Fibroblast of lung (primary cell): ENCODE measurements around the gene CSTF2T. TPM values are rescaled to one million over a fixed set of nuclear protein-coding genes. Genes with fewer than 3 reads are reported as not detected.

Source experiments
- DNase-seq, 2 donors: peaks; one replicate each; pipeline versions ENCODE4 v3.0.0 to v3.0.0-alpha.2; 2010; ENCODE audit warnings: low read depth in 2 of 2
- H2AFZ ChIP-seq: 2 replicates; pipeline ENCODE4 v1.5.1; 2012; ENCODE audit warnings: low read length, control low read depth, inconsistent platforms
- H3K27ac ChIP-seq: 2 replicates; pipeline ENCODE4 v1.5.1; 2011; ENCODE audit warnings: low read length, control low read depth; ENCODE audit not compliant: insufficient read depth
- H3K27me3 ChIP-seq: 2 replicates; pipeline ENCODE4 v1.5.1; 2011; ENCODE audit warnings: mild to moderate bottlenecking, low read length; ENCODE audit not compliant: control insufficient read depth, insufficient read depth
- H3K36me3 ChIP-seq: 2 replicates; pipeline ENCODE4 v1.5.1; 2011; ENCODE audit warnings: low read length; ENCODE audit not compliant: control insufficient read depth, insufficient read depth
- H3K4me1 ChIP-seq: 2 replicates; pipeline ENCODE4 v1.5.1; 2011; ENCODE audit warnings: low read length; ENCODE audit not compliant: control insufficient read depth, insufficient read depth; ENCODE audit errors: extremely low read depth
- H3K4me2 ChIP-seq: 2 replicates; pipeline ENCODE4 v1.5.1; 2011; ENCODE audit warnings: low read length, control low read depth; ENCODE audit not compliant: insufficient read depth; ENCODE audit errors: extremely low read depth
- H3K4me3 ChIP-seq, 4 experiments: fragments of 200-600 bp in 1 of 4; sonication (generic) in 1 of 4; replicated peaks in 1 of 4; 2 replicates each; pipeline ENCODE4 v1.5.1; 2011 to 2016; ENCODE audit warnings: low read length in 4 of 4, low read depth in 3 of 4, mild to moderate bottlenecking in 3 of 4, control low read depth in 2 of 4, inconsistent platforms in 1 of 4, mixed read lengths in 1 of 4; ENCODE audit not compliant: insufficient read depth in 1 of 4; ENCODE audit errors: control extremely low read depth in 1 of 4
- H3K79me2 ChIP-seq: 2 replicates; pipeline ENCODE4 v1.5.1; 2012; ENCODE audit warnings: mild to moderate bottlenecking, low read length, inconsistent platforms; ENCODE audit not compliant: control insufficient read depth, insufficient read depth
- H3K9ac ChIP-seq: 2 replicates; pipeline ENCODE4 v1.5.1; 2011; ENCODE audit warnings: mild to moderate bottlenecking, low read length, control low read depth; ENCODE audit not compliant: insufficient read depth
- H3K9me3 ChIP-seq: 2 replicates; pipeline ENCODE4 v1.5.1; 2012; ENCODE audit warnings: low read depth, low read length; ENCODE audit not compliant: control insufficient read depth, insufficient read depth
- H4K20me1 ChIP-seq: 2 replicates; pipeline ENCODE4 v1.5.1; 2011; ENCODE audit warnings: low read length; ENCODE audit not compliant: control insufficient read depth, insufficient read depth; ENCODE audit errors: extremely low read depth
- CTCF ChIP-seq, 2 donors: IDR thresholded peaks in 1 of 2; conservative IDR thresholded peaks in 1 of 2; 1 replicate in 1 of 2; 2 replicates in 1 of 2; pipeline ENCODE4 v1.5.1; 2011 to 2012; ENCODE audit warnings: low read length in 2 of 2, control low read depth in 1 of 2, inconsistent platforms in 1 of 2, low read depth in 1 of 2, mild to moderate bottlenecking in 1 of 2
- EZH2 ChIP-seq: IDR thresholded peaks from 2 replicates; pipeline ENCODE4 v1.5.1; 2012; ENCODE audit warnings: low read length, control low read depth, mild to moderate bottlenecking; ENCODE audit errors: missing control alignments
- polyA plus RNA-seq, 2 donors: library from polyadenylated mRNA; depleted of rRNA in 1 of 2; stranded (reverse) in 1 of 2; unstranded in 1 of 2; fragments of >200 nt; gene quantifications; 2 replicates each; pipeline ENCODE4 v1.2.1, GENCODE V29; 2011 to 2012; ENCODE audit warnings: missing spikeins in 1 of 2
- total RNA-seq: library from RNA; depleted of rRNA; stranded (reverse); fragments of >200 nt; gene quantifications from 2 replicates; pipeline ENCODE4 v1.2.1, GENCODE V29; 2014

CSTF2T gene
- total and polyA plus RNA-seq, 2 donors (not counting 1 experiment from before 2014, with no cell fraction given), result 5.9 to 14.9 TPM

- no peaks in the 10 kb centered on the region for H3K79me2 ChIP-seq
These were observed 12.1 kb downstream of the CSTF2T start for GRCh38 chr10:51687296-51687695.

GRCh38 chr10:51685768-51686167 lies 13.6 kb downstream of the CSTF2T start:
- no peaks in the 10 kb centered on the region for H3K79me2 ChIP-seq
- H4K20me1 ChIP-seq, result no peaks in the 10 kb centered on the region
- H3K9ac ChIP-seq, result no peak overlapping the region
- no peak overlapping the region for H3K4me3 ChIP-seq
- H3K36me3 ChIP-seq, result no peaks in the 10 kb centered on the region
- no peaks in the 10 kb centered on the region for H3K9me3 ChIP-seq
- no peaks in the 10 kb centered on the region for H3K27me3 ChIP-seq
- H2AFZ ChIP-seq, result no peak overlapping the region
- H3K4me2 ChIP-seq, result no peak overlapping the region
- DNase-seq, result peak in 1 of 2 donors; percentile 39
- no peaks in the 10 kb centered on the region for H3K4me1 ChIP-seq
- TF ChIP-seq CTCF (conservative IDR thresholded peaks at IDR 0.05 in 1 of 2, IDR thresholded peaks at IDR 0.05 in 1 of 2; ENCODE audit: low read depth in 1 of 2, low read length in 2 of 2) (no peak), EZH2 (no peak)
- no peak overlapping the region for H3K27ac ChIP-seq

More at GRCh38 chr10:51687296-51687695, 12.1 kb downstream of the CSTF2T start:
- Histone ChIP-seq H4K20me1 (no peaks in the 10 kb centered on the region), H3K4me2 (no peak overlapping the region), H3K4me1 (no peaks in the 10 kb centered on the region), H3K27ac (no peak overlapping the region), H3K27me3 (no peaks in the 10 kb centered on the region), H3K4me3 (no peak overlapping the region), H3K9ac (no peak overlapping the region), H3K36me3 (no peaks in the 10 kb centered on the region), H3K9me3 (no peaks in the 10 kb centered on the region), H2AFZ (no peak overlapping the region)
- TF ChIP-seq EZH2, result no peak
- TF ChIP-seq CTCF (conservative IDR thresholded peaks at IDR 0.05 in 1 of 2, IDR thresholded peaks at IDR 0.05 in 1 of 2; ENCODE audit: low read depth in 1 of 2, low read length in 2 of 2), result no peak
- peak in 1 of 2 donors; percentile 11 for DNase-seq

GRCh38 chr10:51683031-51683691 lies 16.2 kb downstream of the CSTF2T start:
- DNase-seq, result peak; percentile 2 to 83
- no peak overlapping the region for H3K27ac ChIP-seq
- no peaks in the 10 kb centered on the region for H3K4me1 ChIP-seq
- H3K79me2 ChIP-seq, result no peaks in the 10 kb centered on the region
- H3K9me3 ChIP-seq, result no peaks in the 10 kb centered on the region
- no peaks in the 10 kb centered on the region for H4K20me1 ChIP-seq
- H3K27me3 ChIP-seq, result no peaks in the 10 kb centered on the region
- H3K9ac ChIP-seq, result no peak overlapping the region
- peak overlapping the region; percentile 4 for H3K4me2 ChIP-seq
- H2AFZ ChIP-seq, result no peak overlapping the region
- no peak overlapping the region for H3K4me3 ChIP-seq
- TF ChIP-seq EZH2 (no peak), CTCF (conservative IDR thresholded peaks at IDR 0.05 in 1 of 2, IDR thresholded peaks at IDR 0.05 in 1 of 2; ENCODE audit: low read depth in 1 of 2, low read length in 2 of 2) (no peak)
- no peaks in the 10 kb centered on the region for H3K36me3 ChIP-seq
